NOMO-1 treated with DMSO at 0.1 percent for 48 hours (cell line): Measurements from ENCODE around the gene TPK1.
A peak's percentile ranks its signal among the peaks of the same experiment; 100 is the strongest.

Experiments
- DNase-seq: peaks from one replicate; lab custom pipeline; 2025; ENCODE audit not compliant: unreplicated experiment; lab: John Stamatoyannopoulos, UW

Gene TPK1

DNA sequence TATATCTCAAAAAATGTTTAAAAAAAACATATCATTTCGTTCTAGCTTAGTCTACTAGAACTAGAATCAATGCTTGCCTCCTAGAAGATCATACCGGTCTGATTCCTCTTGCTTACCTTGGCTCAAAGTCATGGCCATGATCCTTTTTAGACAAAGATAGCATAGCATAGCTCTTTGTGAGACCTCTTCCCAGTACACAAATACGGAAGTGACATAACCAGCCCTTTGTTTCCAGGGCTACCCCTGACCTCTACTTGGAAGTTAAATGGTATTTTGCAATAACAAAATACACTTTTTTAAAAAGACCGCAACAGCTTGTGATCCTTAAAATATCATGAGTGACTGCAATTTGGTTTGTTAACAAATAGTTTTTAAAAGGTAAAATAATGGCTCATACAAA is 301.7 kb downstream of the TPK1 start:
- DNase-seq = peak; percentile 58

DNA sequence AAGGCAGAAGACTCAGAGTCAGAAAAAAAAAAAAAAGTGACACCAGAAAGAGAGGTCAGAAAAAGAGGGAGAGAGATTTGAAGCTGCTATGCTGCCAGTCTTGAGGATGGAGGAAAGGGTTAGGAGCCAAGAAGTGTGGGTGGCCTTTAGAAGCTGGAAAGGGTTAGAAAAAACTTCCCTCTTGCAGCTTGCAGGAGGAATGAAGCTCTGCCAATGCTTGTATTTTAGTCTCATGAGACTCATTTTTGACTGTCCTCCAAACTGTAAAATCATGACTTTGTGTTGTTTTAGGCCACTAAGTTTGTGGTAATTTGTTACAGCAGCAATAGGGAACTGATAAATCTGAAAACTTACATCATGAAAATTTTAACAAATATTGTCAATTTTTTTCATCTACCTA is 304.7 kb downstream of the TPK1 start:
- DNase-seq = no peak

DNA sequence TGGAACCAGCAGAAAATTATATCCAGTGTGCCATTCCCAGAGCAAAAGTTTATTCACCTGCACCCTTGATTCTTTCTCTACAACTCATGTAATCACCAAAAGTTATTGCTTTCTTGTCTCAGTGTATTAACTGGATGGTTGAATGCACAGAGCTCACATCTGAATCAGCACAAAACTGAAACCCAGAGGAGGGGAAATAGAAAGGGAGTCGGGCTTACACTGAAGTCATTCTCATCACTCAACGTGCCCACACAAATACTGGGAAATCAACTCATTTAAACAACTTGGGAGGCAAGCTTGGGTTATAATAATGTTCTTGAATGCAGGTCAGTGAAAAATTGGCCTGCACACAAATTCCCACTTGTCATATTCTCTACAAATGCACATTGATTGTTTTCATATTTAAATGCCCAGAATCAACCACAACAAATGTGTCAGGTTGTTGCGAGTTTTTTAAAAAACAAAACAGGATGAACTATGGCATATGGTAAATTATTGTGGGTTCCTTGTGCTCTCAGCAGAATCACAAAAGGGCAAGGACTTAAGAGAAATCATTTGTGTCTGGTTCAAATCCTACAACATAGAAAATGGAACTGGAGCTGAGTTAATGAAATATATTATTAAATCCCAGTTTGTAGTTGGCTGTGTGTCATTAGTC is 306.5 kb downstream of the TPK1 start:
- no peak for DNase-seq

DNA sequence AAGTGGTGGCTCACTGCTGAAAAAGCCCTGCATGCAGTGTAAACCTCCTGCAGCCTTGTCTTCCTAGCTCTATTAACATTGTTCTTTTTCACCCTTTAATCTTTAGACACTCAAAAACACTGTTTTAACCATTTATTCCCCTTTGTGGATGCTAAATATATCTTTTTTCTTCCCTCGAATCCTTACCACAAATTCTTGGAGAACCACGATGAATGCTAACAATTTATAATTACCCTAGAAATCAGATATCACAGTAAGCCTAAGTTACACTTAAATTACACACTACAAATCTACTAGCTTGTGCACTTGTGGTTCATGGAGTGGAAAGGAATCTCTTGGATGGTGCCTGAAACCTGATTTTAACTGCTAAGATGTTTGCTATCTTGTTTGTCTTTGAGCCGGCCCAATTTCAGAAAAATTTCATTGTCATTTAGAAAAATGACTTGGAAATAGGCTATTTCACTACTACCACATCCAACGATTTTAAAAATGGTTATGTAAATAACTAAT is 307.3 kb downstream of the TPK1 start:
- DNase-seq = no peak

DNA sequence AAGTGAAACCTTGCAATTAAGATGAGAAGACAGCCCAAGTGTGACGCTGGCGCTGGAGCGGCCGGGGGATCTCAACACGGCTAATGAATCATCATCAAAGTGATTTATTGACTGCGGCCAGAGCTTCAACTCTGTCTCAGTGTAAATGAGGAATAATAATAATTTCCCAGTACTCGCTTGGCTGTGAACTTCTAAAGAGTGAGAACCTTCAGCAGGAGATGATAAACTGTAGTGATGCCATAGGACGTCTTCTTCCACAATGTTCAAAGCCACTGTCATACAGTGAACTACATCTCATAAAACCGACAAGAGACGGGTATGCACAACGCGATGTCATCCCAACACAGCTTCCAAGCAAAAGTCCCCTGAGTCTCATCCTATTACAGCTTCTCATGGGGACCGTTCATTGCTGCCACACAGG is 308.8 kb downstream of the TPK1 start:
- DNase-seq = peak; percentile 71

DNA sequence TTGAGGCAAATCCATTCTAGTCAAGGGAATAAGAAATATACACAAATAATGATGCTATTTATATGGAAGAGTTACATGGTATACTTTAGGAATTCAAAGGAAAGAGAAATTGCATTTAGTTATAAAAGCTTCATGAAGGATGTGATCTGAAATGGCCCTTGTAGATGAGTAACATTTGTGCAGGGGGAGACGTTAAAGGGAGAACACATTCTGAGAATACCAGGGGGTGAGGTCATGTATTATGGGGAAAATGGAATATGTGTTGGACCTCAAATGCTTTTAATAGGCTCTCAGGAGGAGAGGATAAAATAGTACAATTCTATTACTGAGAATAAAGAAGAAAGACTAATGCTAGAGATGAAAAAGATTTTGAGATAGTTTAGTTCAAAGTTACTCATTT is 309.9 kb downstream of the TPK1 start:
- no peak for DNase-seq

DNA sequence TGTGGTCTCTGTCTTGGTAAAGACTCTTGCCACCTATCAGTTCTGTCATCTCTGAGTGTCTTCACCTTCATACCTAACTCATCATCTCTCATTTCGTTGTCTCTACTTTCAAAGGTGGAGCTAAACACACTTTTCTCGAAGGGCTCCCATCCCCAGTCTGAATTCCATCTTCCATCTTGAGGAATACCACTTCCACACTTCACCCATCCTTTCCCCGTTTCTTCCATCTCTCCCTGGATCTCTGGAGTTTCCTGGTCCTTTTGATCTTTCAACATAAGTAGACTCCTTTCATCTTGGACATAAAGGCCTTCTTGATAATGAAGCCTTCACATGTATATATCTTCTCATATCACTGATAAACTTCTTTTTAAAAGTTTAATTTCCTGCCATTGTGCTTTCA is 311.6 kb downstream of the TPK1 start:
- DNase-seq = no peak

DNA sequence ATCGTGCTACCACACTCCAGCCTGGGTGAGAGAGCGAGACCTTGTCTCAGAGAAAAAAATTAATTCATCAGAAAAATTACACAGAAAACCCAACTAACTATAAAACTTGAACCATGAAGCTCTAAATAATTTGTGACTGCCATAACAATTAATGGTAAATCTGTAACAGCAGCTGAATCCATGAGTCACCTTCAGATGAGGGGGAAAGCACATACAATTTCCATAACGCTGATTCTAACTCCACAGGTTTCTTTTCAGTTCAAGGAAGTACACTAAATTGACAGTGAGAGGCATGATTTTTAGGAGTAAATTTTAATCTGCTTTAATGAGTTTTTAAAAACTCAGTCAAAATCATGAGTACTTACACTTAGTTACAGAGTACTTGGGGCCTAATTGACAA is 312.2 kb downstream of the TPK1 start:
- no peak for DNase-seq

DNA sequence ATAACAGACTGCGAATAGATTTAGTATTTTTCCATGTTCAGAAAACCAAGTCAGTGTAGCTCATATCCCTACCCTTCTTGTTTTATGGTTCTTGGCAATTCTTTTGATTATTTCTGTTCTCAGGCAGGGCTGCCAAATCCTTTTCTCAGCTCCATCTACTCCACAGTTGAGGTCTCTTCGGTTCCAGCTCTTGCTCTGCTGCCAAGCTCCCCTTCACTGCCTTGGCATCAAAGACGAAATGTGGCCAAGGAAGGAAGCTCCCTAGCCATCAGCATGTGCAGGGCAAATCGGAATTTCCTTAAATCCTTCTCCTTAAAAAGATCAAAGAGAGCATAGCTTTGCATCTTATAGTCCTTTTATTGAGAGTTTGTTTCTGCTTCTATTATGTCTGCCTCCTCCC is 315.9 kb downstream of the TPK1 start:
- DNase-seq = no peak

DNA sequence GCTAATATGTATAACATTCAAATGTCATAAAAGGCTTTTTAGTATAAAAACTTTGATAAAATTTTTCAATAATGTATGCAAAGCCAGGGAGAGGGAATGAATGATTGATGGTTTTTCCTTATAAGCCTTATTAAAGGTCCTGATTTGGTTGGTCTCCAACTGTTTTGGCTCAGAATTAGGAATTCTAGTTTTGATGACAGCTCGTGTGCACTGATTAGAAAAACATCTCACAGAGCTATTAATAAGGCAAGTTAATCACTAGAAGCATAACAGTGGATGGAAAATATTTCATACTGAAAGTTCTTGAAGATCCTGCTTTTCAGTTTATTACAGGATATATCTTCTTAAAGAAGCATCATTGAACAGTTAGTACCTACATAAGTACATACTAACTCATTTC is 317.5 kb downstream of the TPK1 start:
- no peak for DNase-seq

DNA sequence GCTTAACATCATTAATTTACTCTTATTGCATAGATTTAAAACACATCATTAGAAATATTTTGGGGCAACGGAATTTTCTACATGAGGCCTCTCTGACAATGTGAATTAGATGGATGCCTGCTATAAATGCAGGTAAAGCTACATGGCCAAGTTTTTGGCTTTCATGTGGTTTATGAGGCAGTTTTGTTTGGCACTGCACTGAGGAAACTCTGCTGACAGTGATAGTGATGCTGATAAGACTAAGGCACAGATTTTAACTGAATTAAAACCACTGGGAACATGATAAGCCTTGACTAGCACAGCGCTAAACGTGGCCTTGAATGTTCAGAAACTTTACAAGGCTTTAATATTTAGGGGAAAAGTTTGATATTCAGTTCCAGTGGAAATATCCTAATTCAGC is 318.1 kb downstream of the TPK1 start:
- no peak for DNase-seq

DNA sequence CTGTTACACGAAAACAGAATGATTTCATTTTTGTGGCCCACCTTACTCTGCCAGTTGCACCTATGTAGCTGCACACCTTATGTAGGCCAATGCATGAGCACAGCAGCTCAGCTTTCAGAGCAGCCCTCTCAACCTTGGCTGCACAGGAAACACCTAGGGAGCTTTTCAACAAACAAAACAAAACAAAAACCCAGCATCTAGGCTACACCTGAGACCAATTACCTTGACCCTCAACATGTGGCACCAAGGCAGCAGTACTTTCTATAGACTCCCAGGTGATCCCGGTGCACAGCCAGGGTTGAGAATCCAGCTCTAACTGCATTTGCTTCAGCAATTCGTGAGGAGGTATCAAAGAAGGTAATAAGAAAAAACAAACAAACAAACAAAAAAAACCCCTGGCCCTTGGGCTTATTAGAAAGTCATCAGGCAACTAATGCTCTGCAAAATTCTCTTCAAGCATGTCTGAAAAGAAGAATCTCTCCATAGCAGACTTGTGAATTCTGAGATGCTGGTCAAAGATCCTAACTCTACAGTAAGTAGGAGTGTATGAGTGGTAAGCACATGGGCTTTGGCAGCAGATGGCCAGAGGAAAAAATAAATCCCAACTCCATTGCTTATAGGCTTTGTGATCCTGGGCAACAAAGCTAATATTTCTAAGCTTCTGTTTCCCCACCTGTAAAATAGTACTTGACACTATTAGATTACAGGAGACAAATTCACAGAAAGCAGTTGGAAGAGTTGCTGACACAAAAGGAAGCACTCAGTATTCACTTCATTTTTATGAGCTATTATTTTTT is 318.9 kb downstream of the TPK1 start:
- DNase-seq = no peak

DNA sequence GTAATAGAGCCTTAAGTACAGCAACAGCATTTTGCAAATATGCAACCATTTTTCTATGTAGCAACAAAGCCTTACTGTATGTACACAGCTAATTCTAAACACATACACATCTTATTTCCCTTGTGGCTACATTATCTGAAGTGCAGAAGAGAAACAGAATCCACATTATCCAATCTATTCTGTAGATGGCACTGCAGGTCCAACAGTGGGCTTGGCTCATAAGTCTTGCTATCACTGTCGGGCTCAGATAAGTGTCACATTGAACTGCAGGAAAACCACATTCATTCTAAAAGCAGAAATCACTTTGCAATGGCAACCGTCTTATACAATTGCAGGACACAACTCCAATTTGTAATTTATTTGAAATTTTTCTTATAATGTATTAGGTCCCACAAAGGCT is 322.5 kb downstream of the TPK1 start:
- peak; percentile 79 for DNase-seq

DNA sequence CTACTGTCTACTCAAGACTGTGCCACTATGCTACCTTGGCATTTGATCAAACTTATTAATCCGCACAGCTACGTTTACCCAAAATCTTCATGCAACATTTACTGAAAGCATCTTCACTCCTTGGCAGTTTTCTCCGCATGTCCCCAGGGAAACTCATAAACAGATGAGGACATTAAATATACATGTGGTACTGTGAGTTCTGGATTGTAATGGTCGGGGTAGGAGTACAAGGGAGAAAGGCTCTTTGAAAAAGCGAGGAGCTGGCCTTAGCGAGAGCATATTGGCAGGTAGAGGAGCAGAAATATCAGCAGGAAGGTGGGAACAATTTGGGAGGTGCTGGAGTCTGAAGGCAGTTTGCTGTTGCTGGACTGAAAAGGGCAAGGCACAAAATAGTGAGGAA is 325.2 kb downstream of the TPK1 start:
- no peak for DNase-seq

DNA sequence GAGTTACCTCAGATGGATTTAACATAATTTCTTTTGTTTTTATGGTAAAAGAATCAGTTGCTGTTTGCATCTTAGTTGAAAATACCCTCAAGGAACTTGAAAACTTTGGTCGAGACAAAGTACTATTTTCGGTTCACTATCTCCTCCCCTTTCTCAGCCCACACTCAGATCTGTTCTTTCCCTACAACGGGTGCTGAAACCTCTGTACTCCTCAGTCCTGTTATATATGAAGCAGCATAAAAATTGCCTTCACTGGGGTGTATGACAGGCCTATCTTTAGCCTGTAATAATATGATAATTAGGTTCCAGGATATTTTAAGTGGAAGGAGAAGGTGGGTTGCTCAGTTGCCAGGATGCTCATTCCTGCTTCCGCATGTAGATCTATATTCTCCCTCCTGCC is 327.2 kb downstream of the TPK1 start:
- DNase-seq = no peak

DNA sequence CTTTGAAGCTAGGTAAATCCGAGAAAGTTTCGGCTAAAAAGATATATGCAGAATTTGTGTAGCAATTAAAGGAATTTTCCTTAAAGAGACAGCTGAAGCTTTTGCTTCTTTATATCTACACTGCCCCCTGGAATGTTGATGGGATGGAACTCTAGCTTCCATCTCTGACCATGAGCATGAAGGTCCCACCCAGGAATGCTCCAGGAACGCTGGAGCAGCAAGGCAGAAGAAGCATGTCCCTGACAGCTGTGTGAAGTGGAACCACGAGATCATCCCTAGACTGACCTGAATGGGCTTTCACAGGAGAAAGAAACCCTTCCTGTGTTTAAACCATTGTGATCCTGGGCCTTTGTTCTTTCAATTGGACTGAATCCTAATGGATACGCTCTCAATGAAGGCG is 332.6 kb downstream of the TPK1 start:
- no peak for DNase-seq

DNA sequence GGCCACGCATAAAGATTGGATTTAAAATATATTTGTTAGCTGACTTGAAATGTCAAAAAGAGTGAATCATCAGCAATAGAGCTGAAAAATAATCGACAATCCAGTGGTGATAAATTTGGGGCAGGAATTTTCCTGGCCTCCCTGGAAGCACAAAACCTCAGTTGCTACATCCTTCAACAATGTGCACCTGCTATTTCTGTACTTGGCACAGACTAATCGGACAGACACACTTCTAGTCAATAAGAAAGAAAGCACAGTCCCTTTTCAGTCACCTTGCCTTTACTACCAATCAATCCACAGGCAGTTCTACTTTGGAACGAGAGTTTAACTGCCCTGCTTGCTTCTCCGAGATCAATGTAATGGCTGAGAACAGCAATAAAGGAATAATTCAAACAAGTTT is 335.6 kb downstream of the TPK1 start:
- DNase-seq = no peak

DNA sequence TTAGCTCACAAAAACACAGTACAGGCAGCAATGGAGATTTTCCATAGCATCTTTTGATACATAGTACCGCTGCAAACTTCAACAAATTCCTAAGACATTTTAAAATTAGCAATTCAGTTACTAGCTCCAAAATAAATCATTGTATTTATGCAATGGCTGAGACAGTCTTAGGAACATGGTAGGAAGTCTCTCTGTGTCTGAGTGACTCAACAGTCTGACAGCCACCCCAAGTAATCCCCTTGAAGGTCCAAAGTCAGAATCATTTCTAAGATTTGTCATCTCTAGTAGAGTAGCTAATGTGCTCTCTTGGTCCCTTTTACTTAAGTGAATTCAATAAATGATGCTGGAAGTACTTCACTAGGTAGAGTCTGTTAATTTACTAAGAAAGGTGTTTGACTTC is 338.6 kb downstream of the TPK1 start:
- DNase-seq = no peak

DNA sequence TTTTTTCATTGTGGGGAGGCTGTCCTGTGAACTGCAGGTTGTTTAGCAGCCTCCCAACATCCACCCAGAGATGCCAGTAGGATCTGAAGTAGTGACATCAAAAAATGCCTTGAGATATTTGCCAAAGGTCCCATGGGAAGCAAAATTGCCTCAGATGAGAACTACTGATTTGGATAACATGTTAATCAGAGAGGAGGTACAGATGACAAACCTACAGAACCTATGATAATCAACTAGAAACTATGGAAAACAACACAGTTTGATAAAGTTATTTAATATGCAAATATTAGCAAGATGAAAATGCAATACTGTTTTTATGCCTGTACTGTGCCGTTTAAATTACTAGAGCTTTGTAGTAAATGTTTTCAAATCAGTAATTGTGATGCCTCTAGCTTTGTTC is 341.5 kb downstream of the TPK1 start:
- DNase-seq = no peak

DNA sequence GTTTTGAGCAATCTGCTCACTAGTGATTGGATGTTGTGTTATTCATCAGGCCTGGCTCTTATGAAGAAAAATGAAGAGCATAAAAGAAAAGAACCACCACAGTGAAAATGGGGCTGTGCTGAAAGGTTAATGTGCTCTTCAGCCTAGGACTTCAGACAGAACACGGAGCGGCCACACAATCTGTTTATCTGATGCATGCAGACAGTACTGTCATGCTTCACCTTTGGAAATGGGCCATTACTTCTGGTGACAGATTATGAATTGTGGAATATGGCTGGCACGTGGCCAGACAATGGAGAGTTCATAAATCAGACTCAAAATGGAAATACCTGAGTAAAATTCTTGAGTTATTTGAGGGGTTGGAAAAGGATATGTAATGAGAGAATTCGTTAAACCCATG is 346.3 kb downstream of the TPK1 start:
- DNase-seq = no peak

DNA sequence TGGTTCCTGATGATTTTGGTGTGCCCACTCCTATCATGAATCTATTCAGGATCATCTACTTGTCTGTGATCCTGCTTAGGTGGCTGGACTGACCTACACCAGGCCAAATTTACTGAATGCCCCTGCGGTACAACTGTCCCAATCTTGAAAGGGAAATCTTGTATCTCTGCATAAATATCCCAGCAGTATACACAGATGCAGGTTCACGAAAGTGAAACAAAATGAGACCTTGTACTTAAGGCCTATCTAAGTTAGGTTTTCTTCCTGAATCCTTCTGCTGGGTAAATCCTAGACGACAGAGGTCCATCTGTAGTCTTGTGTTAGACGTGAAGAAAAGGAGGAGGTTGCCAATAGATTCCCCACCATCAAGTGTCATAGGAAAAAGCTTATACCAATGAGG is 346.9 kb downstream of the TPK1 start:
- no peak for DNase-seq

DNA sequence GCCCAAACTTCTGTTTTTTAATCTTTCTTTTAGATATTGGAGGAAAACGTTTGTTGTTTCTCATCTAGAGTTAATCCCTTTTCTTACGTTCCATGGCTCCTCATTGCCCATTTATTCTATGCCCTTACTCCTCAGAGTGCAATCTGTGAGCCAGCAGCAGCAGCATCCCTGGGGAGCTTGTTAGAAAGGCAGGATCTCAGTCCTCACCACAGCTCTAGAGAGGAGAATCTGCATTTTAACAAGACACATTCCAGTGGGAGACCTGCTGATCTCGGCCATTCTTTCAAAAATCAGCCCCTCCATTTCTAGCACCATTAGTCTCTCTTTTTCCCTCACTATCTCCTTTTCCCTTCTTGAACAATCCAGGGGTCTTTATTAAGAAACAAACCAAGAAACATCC is 348.0 kb downstream of the TPK1 start:
- DNase-seq = no peak

DNA sequence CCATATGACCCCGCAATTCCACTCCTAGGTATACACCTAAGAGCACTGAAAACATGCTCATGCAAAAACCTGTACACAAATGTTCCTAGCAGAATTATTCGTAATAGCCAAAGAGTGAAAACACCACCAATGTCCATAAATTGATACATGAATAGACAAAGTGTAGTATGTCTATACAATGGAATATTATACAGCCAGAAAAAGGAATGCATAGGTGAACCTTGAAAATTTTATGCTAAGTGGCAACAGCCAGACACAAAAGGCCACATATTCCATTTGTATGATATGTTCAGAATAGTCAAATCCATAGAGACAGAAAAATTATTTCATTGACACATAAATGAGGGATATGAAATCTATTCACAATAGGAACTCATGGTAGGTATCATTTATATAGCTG is 351.4 kb downstream of the TPK1 start:
- DNase-seq = no peak
